ENCODE data around the gene MUC20. TPM values are rescaled to one million over a fixed set of nuclear protein-coding genes. Genes with fewer than 3 reads are reported as not detected.

MUC20 gene
- total RNA-seq, 6 experiments from 2014 or later = 0.11 to 0.17 (median 0.14) TPM; not detected in 3

GRCh38 chr3:195750797-195751520 lies 30.2 kb downstream of the MUC20 start:
- no peaks in the 10 kb centered on the region for H3K9me3 Mint-ChIP-seq
- no peaks in the 10 kb centered on the region for H3K4me1 Mint-ChIP-seq (ENCODE audit: low read depth)
- H3K27me3 Mint-ChIP-seq (ENCODE audit: insufficient read depth) = peaks cover 23% of the 10 kb centered on the region
- H3K4me3 Mint-ChIP-seq = no peak overlapping the region
- DNase-seq = no peak
- no peak for TF ChIP-seq CTCF (IDR thresholded peaks at IDR 0.05)
- no peaks in the 10 kb centered on the region for H3K36me3 Mint-ChIP-seq (ENCODE audit: low read depth)
- H3K27ac Mint-ChIP-seq = no peak overlapping the region

- Mint-ChIP-seq H3K9me3 (no peaks in the 10 kb centered on the region), H3K27ac (no peak overlapping the region), H3K4me3 (no peak overlapping the region), H3K27me3 (ENCODE audit: insufficient read depth) (peaks cover 22% of the 10 kb centered on the region), H3K4me1 (ENCODE audit: low read depth) (no peaks in the 10 kb centered on the region), H3K36me3 (ENCODE audit: low read depth) (no peaks in the 10 kb centered on the region)
- TF ChIP-seq CTCF (IDR thresholded peaks at IDR 0.05) = no peak
- no peak for DNase-seq
Measured at GRCh38 chr3:195751560-195751959, 30.8 kb downstream of the MUC20 start.

GRCh38 chr3:195752066-195752465 lies 31.3 kb downstream of the MUC20 start:
- Mint-ChIP-seq H3K36me3 (ENCODE audit: low read depth) (no peaks in the 10 kb centered on the region), H3K27ac (no peak overlapping the region), H3K27me3 (ENCODE audit: insufficient read depth) (peaks cover 25% of the 10 kb centered on the region), H3K4me3 (no peak overlapping the region), H3K4me1 (ENCODE audit: low read depth) (no peaks in the 10 kb centered on the region; the same call in 1 of the 2 replicates), H3K9me3 (no peaks in the 10 kb centered on the region)
- DNase-seq = no peak
- no peak for TF ChIP-seq CTCF (IDR thresholded peaks at IDR 0.05)

GRCh38 chr3:195752546-195753331 lies 32.0 kb downstream of the MUC20 start:
- no peak for TF ChIP-seq CTCF (IDR thresholded peaks at IDR 0.05)
- Mint-ChIP-seq H3K36me3 (ENCODE audit: low read depth) (no peaks in the 10 kb centered on the region), H3K4me1 (ENCODE audit: low read depth) (no peaks in the 10 kb centered on the region; the same call in 1 of the 2 replicates), H3K27me3 (ENCODE audit: insufficient read depth) (peaks cover 27% of the 10 kb centered on the region), H3K4me3 (no peak overlapping the region), H3K9me3 (no peaks in the 10 kb centered on the region), H3K27ac (no peak overlapping the region)
- DNase-seq = no peak

GRCh38 chr3:195753581-195753980 lies 32.8 kb downstream of the MUC20 start:
- no peak for TF ChIP-seq CTCF (IDR thresholded peaks at IDR 0.05)
- no peaks in the 10 kb centered on the region; the same call in 1 of the 2 replicates for H3K4me1 Mint-ChIP-seq (ENCODE audit: low read depth)
- H3K36me3 Mint-ChIP-seq (ENCODE audit: low read depth) = no peaks in the 10 kb centered on the region
- H3K27ac Mint-ChIP-seq = no peak overlapping the region
- no peaks in the 10 kb centered on the region for H3K9me3 Mint-ChIP-seq
- peaks cover 28% of the 10 kb centered on the region for H3K27me3 Mint-ChIP-seq (ENCODE audit: insufficient read depth)
- no peak overlapping the region for H3K4me3 Mint-ChIP-seq
- DNase-seq = no peak

Data from HFFc6 (cell line).